Stimulated activated CD4-positive, alpha-beta T cell treated with anti-CD3 and anti-CD28 coated beads, Interleukin-1b, Interleukin-23, amount 100 ng/mL, for 48 hours (primary cell): Measurements from ENCODE around the gene VPS9D1.

Source experiments
- DNase-seq: peaks from one replicate; pipeline ENCODE4 v3.0.0-alpha.2; 2020

VPS9D1 gene

GRCh38 chr16:89732142-89732917, 11.6 kb upstream of the VPS9D1 start:
- no peak for DNase-seq

GRCh38 chr16:89730610-89731234, 10.0 kb upstream of the VPS9D1 start:
- no peak for DNase-seq

GRCh38 chr16:89729863-89730593, 9.3 kb upstream of the VPS9D1 start:
- no peak for DNase-seq

- DNase-seq = no peak
Observed at GRCh38 chr16:89729293-89729692, 8.6 kb upstream of the VPS9D1 start.

- DNase-seq = no peak
Observed at GRCh38 chr16:89727406-89728120, 6.9 kb upstream of the VPS9D1 start.

GRCh38 chr16:89723279-89724250, 2.9 kb upstream of the VPS9D1 start:
- peak; percentile 73 for DNase-seq

GRCh38 chr16:89722392-89723278, 1.9 kb upstream of the VPS9D1 start:
- DNase-seq = peak; percentile 76

GRCh38 chr16:89721546-89722391, 1.1 kb upstream of the VPS9D1 start:
- DNase-seq = peak; percentile 79

- DNase-seq = no peak
Observed at GRCh38 chr16:89720551-89720812, 216 bp downstream of the VPS9D1 start.

- DNase-seq = no peak
Observed at GRCh38 chr16:89717688-89718505, 2.8 kb downstream of the VPS9D1 start.

- DNase-seq = no peak
Observed at GRCh38 chr16:89716916-89717687, 3.6 kb downstream of the VPS9D1 start.

- DNase-seq = no peak
Observed at GRCh38 chr16:89716493-89716892, 4.2 kb downstream of the VPS9D1 start.

- DNase-seq = no peak
Observed at GRCh38 chr16:89712274-89712781, 8.4 kb downstream of the VPS9D1 start.

- DNase-seq = peak; percentile 77
Observed at GRCh38 chr16:89711601-89712273, 9.0 kb downstream of the VPS9D1 start.

- no peak for DNase-seq
Observed at GRCh38 chr16:89710709-89711564, 9.8 kb downstream of the VPS9D1 start.

- DNase-seq = no peak
Observed at GRCh38 chr16:89709716-89710432, 10.8 kb downstream of the VPS9D1 start.
